GM06990 (cell line): ENCODE data around the gene NOP9.

Experiments
- DNase-seq: peaks from one replicate; pipeline ENCODE4 v3.0.0-alpha.2; 2011; ENCODE audit not compliant: insufficient read length; ENCODE audit errors: extremely low read depth
- H3K27me3 ChIP-seq: replicated peaks from 2 replicates; pipeline ENCODE4 v1.6.0; 2011; ENCODE audit warnings: low read length; ENCODE audit not compliant: control insufficient read depth, insufficient read depth
- H3K36me3 ChIP-seq: 2 replicates; pipeline ENCODE4 v1.5.1; 2011; ENCODE audit warnings: low read length; ENCODE audit not compliant: control insufficient read depth, insufficient read depth
- H3K4me3 ChIP-seq: replicated peaks from 2 replicates; pipeline ENCODE4 v1.5.1; 2011; ENCODE audit warnings: low read depth, mild to moderate bottlenecking, control low read depth, low read length
- TF ChIP-seq, protein P1 (sequence below): IDR thresholded peaks from 2 replicates; pipeline ENCODE4 v1.5.1; 2011; ENCODE audit warnings: low read length, control low read depth, mild to moderate bottlenecking, inconsistent platforms; ENCODE audit not compliant: insufficient read depth, poor library complexity, severe bottlenecking

The NOP9 gene

GRCh38 chr14:24330973-24331674 is 31.5 kb downstream of the NOP9 start:
- H3K27me3 ChIP-seq = no peaks in the 10 kb centered on the region; the same call in none of the 2 replicates
- no peaks in the 10 kb centered on the region; the same call in 1 of the 2 replicates for H3K36me3 ChIP-seq
- TF ChIP-seq, protein P1, sequence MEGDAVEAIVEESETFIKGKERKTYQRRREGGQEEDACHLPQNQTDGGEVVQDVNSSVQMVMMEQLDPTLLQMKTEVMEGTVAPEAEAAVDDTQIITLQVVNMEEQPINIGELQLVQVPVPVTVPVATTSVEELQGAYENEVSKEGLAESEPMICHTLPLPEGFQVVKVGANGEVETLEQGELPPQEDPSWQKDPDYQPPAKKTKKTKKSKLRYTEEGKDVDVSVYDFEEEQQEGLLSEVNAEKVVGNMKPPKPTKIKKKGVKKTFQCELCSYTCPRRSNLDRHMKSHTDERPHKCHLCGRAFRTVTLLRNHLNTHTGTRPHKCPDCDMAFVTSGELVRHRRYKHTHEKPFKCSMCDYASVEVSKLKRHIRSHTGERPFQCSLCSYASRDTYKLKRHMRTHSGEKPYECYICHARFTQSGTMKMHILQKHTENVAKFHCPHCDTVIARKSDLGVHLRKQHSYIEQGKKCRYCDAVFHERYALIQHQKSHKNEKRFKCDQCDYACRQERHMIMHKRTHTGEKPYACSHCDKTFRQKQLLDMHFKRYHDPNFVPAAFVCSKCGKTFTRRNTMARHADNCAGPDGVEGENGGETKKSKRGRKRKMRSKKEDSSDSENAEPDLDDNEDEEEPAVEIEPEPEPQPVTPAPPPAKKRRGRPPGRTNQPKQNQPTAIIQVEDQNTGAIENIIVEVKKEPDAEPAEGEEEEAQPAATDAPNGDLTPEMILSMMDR = no peak

DNA sequence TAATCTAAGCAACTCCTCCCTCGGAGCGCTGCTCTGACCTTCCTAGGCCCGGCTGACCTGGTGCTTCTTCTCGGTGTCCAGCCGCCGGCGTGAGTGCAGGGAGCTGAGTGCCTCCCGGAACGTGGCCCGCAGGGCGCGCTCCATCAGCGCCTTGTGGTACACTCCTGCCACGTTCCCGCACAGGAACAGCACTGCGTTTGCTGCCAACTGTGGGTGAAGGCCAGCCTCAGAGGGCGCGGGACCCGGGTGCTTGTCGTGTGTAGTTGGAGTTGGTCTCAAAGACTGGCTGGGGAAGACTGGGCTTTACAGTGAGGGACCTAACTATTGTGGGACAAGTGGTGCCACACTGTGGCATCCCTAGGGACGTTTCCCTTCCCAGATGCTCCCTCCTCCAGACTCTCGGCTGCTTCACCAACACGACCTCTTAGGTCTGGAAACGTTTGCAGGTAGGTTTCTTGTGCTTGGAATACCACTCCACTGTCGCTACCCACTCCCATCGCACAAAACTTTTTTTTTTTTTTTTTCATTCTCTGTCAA is 32.1 kb downstream of the NOP9 start:
- no peaks in the 10 kb centered on the region; the same call in 1 of the 2 replicates for H3K36me3 ChIP-seq

More at GRCh38 chr14:24330973-24331674, 31.5 kb downstream of the NOP9 start:
- H3K4me3 ChIP-seq = no peak overlapping the region
- no peak for DNase-seq

DNA sequence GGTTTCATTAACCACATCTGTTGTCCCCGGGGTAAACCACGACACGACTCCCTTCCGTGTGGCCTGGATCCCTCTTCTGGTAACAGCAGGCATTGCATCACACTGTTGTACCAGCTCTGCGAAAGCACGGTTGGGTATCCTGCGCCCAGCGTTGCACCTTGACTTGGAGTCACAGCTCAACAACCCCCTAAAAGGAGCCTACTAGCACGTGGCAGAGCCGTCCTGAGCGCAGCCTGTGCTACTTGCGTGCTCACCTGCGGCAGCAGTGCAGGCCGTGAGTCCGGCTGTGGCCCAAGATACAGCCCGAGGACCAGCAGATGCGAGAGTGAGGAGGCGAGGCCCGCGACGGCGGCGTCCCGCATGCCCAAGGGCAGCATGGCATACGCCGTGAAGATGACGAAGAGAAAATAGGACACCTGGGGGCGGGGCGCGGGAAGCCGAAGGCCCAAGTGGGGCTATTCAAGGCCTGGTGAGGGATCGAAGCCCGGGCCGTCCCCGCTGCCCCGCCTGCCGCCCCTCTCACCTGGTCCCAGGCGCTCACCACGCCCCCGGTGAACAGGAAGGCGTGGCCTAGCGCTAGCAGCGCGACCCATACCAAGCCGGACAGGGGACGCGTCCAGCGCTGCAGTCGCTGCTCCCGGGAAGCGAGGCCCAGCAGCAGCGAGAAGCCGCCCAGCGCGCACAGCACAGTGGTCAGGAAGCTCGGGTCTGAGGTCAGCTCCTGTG is 32.8 kb downstream of the NOP9 start:
- Histone ChIP-seq H3K27me3 (no peaks in the 10 kb centered on the region; the same call in none of the 2 replicates), H3K4me3 (peak overlapping the region; percentile 48), H3K36me3 (no peaks in the 10 kb centered on the region; the same call in 1 of the 2 replicates)
- TF ChIP-seq, protein P1 = peak; percentile 81
- peak; percentile 68 for DNase-seq

More for the DNA sequence above, 32.1 kb downstream of the NOP9 start:
- H3K4me3 ChIP-seq = no peak overlapping the region
- no peak for DNase-seq
- TF ChIP-seq, protein P1 = no peak
- H3K27me3 ChIP-seq = no peaks in the 10 kb centered on the region; the same call in none of the 2 replicates

- TF ChIP-seq, protein P1 = no peak
- no peaks in the 10 kb centered on the region; the same call in none of the 2 replicates for H3K36me3 ChIP-seq
- H3K4me3 ChIP-seq = no peak within 1 kb of the TSS; the same call in 1 of the 2 replicates
- DNase-seq = no peak
- H3K27me3 ChIP-seq = no peaks in the 10 kb centered on the region; the same call in none of the 2 replicates
Observed at GRCh38 chr14:24334431-24335291, 35.0 kb downstream of the NOP9 start, which contains the start of gene ADCY4. Gene ADCY4, minus strand, starts transcription at chr14:24335071. Its CDS starts 419 bp downstream, at chr14:24334652.
